Measurements from ENCODE around the gene SCNN1G.

SCNN1G gene

GRCh38 chr16:23255000-23255399, 72.5 kb downstream of the SCNN1G start:
- DNase-seq, result no peak

GRCh38 chr16:23256440-23256839, 73.9 kb downstream of the SCNN1G start:
- no peak for DNase-seq

- no peak for DNase-seq
Measured at GRCh38 chr16:23257682-23258081, 75.1 kb downstream of the SCNN1G start.

DNA sequence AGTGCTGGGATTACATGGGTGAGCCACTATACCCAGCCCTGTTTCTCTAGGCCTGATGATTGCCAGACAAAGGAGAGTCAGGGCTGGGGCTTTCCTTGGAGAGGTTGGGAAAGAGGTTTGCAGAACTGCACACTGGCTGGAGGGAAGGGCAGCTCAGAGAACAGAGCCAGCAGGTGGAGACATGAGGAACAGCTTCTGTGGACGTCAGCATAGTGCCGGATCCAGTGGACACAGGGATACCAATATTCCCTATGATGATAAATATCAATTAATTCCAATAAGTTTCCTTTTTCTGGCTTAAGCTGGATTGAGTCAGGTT, 76.3 kb downstream of the SCNN1G start:
- DNase-seq, result no peak

Data from CD4-positive, alpha-beta T cell treated with Interleukin-17A for 4 hours (primary cell).